Liver (tissue), 3 donors: ENCODE measurements around the gene GABBR2.

Experiments used
- ATF3 ChIP-seq: IDR thresholded peaks from 2 replicates; pipeline ENCODE4 v1.6.1; 2016; ENCODE audit warnings: antibody characterized with exemption
- CTCF ChIP-seq: fragments of 150-350 bp; IDR thresholded peaks from 2 replicates; pipeline ENCODE4 v1.5.1; 2017; ENCODE audit warnings: improper control_type of control experiment, low read depth, low read length; ENCODE audit not compliant: missing input control
- EGR1 ChIP-seq, 2 donors: IDR thresholded peaks; 2 replicates each; pipeline ENCODE4 v1.6.1; 2016 to 2018; ENCODE audit warnings: antibody characterized with exemption in 2 of 2, low read depth in 2 of 2
- GABPA ChIP-seq, 2 donors: IDR thresholded peaks in 1 of 2; conservative IDR thresholded peaks in 1 of 2; 2 replicates each; pipeline ENCODE4 v1.6.1; 2016; ENCODE audit warnings: antibody characterized with exemption in 2 of 2, mild to moderate bottlenecking in 1 of 2, moderate library complexity in 1 of 2
- JUND ChIP-seq, 2 donors: IDR thresholded peaks; 2 replicates each; pipeline ENCODE4 v1.6.1; 2016; ENCODE audit warnings: antibody characterized with exemption in 2 of 2
- MAX ChIP-seq: IDR thresholded peaks from 2 replicates; pipeline ENCODE4 v1.6.1; 2016; ENCODE audit warnings: antibody characterized with exemption
- RAD21 ChIP-seq, 2 donors: IDR thresholded peaks; 2 replicates each; pipeline ENCODE4 v1.6.1; 2016; ENCODE audit warnings: antibody characterized with exemption in 2 of 2, mild to moderate bottlenecking in 2 of 2
- REST ChIP-seq: IDR thresholded peaks from 2 replicates; pipeline ENCODE4 v1.6.1; 2016; ENCODE audit warnings: antibody characterized with exemption, mild to moderate bottlenecking
- RXRA ChIP-seq, 2 donors: IDR thresholded peaks; 2 replicates each; pipeline ENCODE4 v1.6.1; 2017 to 2018; ENCODE audit warnings: antibody characterized with exemption in 2 of 2, mild to moderate bottlenecking in 1 of 2
- SP1 ChIP-seq: IDR thresholded peaks from 2 replicates; pipeline ENCODE4 v1.6.1; 2018; ENCODE audit warnings: antibody characterized with exemption, mild to moderate bottlenecking
- TAF1 ChIP-seq: conservative IDR thresholded peaks from 2 replicates; pipeline ENCODE4 v1.6.1; 2016; ENCODE audit warnings: antibody characterized with exemption, mild to moderate bottlenecking
- YY1 ChIP-seq: IDR thresholded peaks from 2 replicates; pipeline ENCODE4 v1.6.1; 2016; ENCODE audit warnings: antibody characterized with exemption, mild to moderate bottlenecking
- ZBTB33 ChIP-seq: IDR thresholded peaks from 2 replicates; pipeline ENCODE4 v1.6.1; 2016; ENCODE audit warnings: antibody characterized with exemption
- donor health status: healthy.
- donor health status: healthy.

GRCh38 chr9:98556511-98556910 lies 152.2 kb downstream of the GABBR2 start:
- TF ChIP-seq CTCF = no peak
- TF ChIP-seq TAF1 = no peak
- no peak for TF ChIP-seq RAD21 (IDR thresholded peaks at IDR 0.05)
- TF ChIP-seq YY1 = no peak
- no peak for TF ChIP-seq JUND (IDR thresholded peaks at IDR 0.05)
- no peak for TF ChIP-seq GABPA (IDR thresholded peaks at IDR 0.05 in 1 of 2, conservative IDR thresholded peaks at IDR 0.05 in 1 of 2)
- TF ChIP-seq REST = no peak
- TF ChIP-seq RXRA (IDR thresholded peaks at IDR 0.05) = no peak
- TF ChIP-seq ZBTB33 = no peak
- TF ChIP-seq MAX = no peak
- TF ChIP-seq SP1 = no peak
- TF ChIP-seq EGR1 (IDR thresholded peaks at IDR 0.05; ENCODE audit: low read depth in 2 of 2) = no peak
- no peak for TF ChIP-seq ATF3
